GM18873 (cell line): Measurements from ENCODE around the gene NOX4.

Source experiments
- ATAC-seq: cut with Tn5 transposase; IDR thresholded peaks from one replicate; pipeline ENCODE4 v1.9.1; 2021; ENCODE audit warnings: mild to moderate bottlenecking, moderate library complexity, moderate number of reproducible peaks; ENCODE audit not compliant: unreplicated experiment, low FRiP score

NOX4 gene

DNA sequence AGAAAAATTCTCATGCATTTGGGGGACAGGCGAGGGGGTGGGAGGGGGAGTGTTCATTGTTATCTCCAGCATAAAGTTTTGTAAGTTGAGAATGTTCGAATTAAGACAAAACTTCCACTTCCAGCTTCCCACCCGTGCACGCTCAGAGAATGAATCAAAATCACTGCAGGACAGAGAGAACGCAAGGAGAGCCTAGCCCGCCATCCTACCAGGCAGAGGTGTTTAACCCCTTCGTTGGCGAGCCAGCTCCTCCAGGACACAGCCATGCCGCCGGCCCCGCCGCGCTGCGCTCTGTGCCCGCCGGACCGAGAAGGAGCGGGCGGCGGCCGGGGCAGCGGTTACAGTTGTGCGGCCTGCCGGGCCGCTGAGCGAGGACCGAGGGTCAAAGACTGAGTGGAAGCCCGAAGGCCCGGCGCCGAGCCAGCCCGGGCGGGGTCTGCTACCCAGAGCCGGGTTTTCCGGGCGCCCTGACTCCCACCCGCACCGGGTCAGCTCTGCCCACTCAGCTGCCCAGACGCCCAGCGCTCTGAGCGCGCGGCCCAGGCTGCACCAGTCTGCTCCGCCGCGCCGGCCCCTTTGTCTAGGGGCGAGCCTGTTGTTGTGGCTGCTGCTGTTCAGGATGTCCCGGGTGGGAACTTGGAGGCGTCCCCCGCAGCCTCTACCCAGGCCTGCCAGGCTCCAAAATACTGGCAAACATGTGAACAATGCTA, at the start of gene NOX4:
NOX4 (minus strand) TSS at position 395 of the 710 bp plus-strand sequence; CDS start at position 266, 129 bp downstream.
- no peak for ATAC-seq

DNA sequence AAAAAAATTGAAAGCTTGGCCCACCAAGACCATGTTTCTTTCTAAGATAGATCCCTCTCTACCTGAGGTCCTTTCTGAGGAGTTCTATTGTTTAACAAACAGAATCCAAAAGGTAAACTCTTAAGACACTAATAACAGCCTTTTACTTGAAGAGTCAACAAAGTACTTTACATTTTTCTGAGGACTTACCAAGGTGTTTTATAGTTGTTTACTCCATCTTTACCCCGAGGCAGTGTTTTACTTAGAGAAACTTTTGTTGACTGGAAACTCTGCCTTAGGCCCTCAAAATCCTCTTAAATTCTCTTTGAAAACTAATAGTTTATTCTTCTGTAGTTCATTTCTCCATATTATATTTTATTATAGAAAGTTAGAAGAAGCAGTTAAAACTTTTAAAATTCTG, 49.7 kb upstream of the NOX4 start:
- no peak for ATAC-seq

DNA sequence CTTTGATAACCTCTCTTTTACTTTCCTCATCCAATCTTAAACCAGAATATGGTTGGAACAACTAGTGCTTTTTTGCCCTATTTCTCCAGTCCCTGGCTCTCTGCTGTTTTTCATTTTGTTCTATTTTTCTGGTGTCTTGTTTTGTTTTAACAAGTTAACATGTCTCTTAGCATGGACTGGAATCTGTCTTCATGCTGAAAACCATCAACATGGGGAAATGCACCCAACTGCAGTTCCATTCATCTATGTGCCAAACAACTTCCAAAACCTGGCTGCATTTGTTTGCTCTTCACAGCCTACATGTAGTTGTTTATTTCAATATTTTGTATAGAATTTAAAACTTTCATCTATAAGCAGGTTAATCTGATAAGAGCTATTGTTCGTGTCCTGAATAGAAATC, 46.8 kb upstream of the NOX4 start:
- ATAC-seq, result no peak

DNA sequence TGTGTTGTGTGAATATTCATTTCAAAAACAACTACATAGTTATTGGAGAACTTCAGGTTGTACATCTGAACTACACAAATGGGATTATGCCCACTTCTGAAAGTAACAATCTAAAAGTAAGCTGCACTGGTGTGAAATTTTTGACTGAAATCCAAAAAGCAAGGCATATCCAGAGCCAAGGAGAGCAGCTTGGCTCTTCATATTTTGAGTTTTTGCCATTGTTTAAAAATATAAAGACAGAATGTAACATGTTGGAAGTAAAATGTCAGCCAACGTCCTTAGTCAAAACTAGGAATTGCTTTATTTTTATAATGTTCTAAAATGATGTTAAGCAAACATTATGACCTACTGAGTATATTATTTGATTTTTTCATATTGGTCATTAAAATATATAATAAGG, 45.8 kb upstream of the NOX4 start:
- no peak for ATAC-seq

DNA sequence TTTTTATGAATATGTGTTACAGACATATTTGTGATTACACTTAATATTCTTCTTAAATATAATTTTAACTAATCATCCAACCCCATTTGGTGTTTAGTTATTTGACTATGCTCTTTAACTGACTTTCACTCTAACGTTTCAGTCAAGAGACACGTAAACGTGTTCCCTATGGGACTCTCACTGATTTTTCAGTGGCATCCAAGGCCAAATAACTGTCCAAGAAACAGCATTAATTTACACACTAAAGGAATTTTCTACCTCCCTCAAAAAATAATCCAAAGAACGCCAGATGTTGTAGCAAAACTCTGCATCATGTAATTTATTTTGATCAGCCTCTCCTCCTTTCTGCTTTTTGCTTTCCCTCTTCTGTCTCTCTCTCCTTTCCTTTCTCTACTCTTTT, 44.0 kb upstream of the NOX4 start:
- no peak for ATAC-seq

DNA sequence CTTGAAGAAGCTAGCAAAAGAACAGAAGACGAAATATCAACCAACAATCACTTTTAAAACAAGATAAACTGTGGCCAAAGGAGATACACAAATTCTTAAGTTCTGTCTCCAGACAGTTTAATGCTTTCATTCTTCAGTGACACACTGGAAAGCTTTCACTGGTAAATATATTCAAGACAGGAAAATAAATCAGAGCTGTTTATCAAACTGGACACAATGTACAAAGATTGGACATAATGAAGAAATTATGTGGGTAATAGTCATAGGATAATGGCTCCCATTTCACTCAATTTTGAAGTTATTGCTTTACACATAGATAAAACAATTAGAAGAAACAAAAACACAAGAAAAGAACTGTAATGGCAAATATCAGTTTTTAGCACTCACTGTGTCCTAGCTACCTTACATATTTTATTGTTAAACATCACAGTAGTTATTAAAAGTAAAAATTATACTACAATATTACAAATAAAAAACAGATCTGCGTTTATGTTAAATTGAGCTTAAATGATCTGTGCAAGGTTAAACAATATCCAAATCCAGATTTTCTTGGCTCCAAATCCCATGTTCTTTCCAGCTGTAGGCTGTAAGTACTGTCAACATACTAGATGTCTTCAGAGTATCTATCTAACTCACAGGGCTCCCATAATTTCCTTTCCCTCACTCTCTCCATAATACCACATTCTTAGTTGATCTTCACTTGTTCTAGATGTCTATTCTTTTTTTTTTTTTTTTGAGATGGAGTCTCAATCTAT, 38.6 kb upstream of the NOX4 start:
- no peak for ATAC-seq

DNA sequence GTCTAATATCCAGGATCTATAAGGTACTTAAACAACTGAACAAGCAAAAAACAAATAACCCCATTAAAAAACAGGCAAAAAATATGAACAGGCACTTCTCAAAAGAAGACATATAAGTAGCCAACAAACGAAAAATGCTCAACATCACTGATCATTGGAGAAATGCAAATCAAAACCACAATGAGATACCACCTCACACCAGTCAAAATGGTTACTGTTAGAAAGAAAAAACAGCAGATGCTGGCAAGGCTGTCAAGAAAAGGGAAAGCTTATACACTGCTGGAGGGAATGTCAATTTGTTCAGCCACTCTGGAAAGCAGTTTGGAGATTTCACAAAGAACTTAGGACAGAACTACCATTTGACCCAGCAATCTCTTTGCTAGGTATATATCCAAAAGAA, 30.6 kb upstream of the NOX4 start:
- no peak for ATAC-seq

DNA sequence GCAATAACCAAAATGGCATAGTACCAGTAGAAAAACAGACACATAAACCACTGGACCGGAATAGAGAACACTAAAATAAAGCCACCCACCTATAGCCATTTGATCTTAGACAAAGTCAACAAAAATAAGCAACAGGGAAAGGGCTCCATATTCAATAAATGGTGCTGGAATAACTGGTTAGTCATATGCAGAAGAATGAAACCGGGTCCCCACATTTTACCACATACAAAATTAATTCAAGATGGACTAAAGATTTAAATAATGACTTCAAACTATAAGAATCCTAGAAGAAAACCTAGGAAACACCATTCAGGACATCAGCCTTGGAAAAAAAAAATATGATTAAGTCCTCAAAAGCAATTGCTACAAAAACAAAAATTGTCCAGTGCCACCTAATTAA, 30.1 kb upstream of the NOX4 start:
- no peak for ATAC-seq

DNA sequence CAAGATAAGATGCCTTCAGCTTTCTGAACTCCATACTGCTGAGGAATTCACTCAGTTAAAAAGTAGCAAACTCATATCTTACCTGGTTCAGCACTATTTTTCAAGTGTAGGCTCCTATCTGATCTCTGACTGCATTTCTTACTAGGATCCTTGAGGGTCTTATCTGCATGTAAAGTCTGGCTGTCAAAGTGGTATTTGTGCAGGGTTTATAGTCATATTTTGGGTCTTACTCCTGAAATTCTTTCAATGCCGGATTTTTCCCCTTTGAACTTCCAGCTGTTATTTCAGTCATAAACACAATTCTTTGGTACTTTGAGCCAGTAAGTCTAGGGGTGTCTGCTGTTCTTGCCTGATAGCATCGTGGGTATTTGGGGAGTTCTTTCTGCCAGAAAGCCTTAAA, 25.3 kb upstream of the NOX4 start:
- no peak for ATAC-seq

DNA sequence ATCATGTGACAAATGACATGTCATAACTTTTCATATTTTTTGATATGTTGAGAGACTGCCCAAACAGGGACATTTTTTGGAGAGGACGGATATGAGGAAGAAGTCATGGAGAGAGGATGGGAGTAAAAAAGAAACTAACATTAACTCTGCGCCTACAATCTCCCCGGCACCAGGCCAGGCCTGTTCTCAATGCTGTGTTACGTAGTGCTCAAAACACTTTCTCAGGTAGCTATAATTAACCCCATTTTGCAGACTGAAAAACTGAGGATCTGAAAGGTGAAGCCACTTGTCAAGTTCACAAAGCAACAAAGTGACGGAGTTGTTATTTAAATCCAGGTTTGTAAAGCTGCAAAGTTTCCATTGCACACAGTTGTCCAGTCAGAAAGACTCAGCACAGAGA, 17.4 kb upstream of the NOX4 start:
- no peak for ATAC-seq

DNA sequence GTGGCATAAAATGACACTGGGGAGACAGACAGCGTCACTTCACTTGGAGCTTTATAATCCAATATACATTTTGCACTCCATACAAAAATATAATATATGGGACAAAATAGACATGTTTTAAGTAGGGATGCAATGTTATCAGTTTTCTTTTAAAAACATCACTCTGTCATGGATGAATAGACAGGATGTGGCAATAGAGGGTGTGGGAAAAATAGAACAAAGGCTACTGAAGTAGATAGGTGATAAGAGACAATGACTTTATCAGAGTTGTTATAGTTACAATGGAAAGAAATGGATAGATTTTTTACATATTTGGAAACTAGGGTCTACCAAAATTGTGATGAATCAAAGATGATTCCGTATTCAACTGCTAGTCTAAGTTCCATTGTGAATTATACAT, 13.1 kb upstream of the NOX4 start:
- no peak for ATAC-seq

DNA sequence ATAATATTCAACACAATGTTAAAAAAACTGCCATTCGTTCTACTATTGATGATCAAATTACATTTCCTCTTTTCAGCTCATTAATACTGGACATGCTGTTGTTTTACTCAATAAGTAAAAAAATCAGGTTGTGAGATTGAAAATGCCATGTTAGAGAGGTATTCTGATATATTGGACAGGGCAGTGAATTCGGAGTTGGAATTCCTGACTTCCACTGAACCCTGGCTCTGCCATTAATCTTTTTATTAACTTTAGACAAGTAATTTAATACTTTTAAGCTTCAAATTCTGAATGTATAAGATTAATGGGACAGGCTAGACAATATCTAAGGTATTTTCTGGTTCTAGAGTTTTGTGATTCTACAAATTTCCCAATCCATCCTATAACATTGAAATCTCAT, 12.2 kb upstream of the NOX4 start:
- ATAC-seq, result no peak

DNA sequence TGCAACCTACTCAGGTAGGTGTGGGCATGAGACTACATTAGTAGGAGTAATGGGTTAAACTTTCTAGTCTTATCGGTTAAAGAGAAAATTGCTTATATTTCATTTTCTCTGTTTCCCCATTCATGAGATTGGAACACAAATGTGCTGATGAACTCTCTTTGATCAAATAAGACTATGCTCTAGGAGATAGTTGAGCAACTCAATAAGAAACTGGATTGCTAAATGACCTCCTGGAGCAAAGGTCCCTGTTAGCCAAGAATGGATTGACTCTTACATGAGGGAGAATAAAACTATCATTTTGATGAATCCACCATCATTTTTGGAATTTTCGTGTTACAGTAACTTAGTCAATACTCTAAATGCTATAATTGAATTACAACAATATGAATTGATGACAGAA, 11.1 kb upstream of the NOX4 start:
- no peak for ATAC-seq

DNA sequence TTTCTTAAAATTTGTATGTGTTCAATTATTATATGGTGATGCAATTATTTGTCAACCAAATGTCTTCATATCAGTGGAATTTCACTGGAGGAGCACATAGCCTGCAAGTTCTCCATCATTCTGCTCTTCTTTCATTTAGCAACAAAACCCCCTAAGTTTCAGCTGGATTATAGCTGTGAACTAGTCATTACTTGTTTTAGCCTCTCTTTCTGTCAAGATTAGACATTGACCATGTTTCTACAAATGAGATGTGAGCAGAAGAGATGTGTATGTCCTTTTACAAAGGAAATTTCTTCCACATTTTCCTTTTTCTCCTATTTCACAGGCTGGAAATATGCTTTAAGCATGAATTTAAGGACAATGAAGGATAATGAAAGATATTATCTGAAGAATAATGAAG, 9.2 kb upstream of the NOX4 start:
- ATAC-seq, result no peak

DNA sequence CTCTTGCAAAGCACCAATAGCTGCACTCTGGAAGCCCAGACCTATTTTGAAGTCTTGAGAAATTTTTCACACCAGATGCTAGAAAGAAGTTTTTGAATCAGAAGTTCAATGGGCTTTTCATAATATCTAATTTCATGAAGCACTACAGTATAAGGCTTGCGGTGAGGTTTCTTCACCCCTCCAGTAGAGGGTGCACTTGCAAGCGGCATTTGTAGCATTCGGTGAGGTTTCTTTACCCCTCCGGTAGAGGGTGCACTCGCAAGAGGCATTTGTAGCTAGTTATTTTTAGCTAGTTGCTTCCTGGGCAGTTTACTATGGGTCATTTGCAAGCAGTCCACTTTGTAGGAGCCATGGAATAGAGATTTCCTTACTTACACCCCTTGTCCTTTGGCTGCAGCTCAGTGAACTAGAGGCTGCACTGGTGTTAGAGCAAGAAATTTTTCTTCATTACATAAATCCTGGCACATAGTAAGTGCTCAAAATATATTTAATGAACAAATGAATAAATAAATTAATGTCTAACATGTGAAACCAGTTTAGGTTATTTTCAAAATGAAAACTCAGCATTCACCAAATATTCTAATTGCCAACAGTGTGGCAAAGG, 7.8 kb upstream of the NOX4 start:
- no peak for ATAC-seq

DNA sequence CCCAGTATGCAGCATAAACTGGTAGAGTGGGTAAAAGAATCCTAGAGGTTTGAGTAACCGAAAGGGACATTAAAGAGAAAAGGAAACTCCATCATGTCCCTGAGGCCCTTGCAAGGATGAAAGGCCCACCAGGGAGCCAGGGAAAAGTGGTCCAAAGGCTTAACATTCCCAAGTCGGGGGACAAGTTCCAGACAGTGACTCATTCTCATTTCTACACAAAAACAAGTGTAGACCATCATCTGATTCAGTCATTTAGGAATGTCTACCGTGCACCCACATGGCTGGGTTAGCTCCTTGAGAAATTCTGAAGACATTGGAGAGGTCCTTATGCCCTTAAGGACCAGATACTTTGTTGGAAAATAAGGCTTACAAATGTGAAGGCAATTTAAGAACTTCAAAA, 4.8 kb upstream of the NOX4 start:
- ATAC-seq, result no peak

DNA sequence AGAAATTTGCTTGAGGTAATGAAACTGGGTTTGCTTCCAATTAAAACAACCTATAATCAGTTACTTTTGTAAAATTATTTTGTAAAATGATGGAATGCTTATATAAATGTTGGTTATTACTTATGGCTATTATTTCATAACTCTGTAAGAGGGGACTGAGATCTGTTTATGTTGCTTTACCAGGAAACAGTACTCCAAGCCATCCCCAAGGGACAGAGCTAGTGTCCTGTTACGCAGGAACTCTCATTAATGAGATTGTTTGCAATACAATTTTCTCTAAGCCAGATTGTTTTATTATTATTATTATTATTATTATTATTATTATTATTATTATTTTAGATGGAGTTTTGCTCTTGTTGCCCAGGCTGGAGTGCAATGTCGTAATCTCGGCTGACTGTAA, 2.3 kb upstream of the NOX4 start:
- ATAC-seq, result no peak

DNA sequence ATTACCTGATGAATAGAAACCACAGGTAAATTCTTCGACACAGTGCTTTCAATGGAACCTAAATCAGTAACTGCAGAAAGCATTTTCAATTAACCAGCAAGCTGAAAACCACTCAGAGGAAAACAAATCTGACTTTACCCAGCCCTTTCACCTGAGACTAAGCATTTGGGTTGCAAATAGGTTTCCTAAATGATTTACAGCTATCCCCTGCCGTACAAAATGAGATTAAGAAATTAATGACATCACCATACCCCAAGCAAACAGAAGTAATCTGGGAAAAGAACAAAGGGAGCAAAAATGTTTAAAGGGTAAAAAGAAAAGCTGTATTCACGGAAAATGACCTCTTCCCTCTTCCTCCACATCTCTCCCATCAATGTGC, 584 bp downstream of the NOX4 start:
- no peak for ATAC-seq

DNA sequence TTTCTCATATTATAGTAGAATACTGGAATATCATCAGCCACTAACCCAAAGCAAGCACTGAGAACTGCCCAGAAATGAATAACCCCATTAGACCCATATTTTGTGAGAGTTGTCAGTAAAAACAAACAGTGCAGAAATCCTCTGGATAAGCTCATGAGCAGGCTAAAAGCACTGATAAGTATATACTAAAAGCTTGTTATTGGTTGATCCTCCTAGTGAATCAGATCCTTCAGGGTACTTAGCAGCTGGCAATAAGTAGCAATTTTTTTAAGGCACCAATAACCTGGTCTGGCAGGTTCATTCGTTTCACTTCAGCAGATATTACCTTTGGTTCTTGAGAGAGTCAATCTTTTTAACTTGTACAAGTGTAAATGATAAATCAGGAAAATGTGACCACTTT, 1.2 kb downstream of the NOX4 start:
- no peak for ATAC-seq

DNA sequence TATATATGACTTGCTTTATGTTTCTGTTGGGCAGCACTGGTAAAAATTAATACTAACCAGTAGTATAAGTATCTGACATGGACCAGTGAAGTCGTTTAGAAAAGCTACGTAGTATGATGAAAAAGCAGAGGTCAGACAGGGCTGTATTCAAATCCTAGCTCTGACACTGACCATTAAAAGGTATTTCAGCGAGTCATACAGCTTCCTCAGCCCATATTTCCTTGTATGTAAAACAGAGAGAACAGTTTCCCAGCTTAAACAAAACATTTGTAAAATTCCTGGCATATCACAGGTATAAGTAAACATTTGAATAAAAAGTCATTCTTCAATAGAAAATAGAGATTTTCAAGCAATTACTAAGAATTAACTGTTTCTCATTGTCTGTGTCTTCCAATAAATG, 4.2 kb downstream of the NOX4 start:
- no peak for ATAC-seq

DNA sequence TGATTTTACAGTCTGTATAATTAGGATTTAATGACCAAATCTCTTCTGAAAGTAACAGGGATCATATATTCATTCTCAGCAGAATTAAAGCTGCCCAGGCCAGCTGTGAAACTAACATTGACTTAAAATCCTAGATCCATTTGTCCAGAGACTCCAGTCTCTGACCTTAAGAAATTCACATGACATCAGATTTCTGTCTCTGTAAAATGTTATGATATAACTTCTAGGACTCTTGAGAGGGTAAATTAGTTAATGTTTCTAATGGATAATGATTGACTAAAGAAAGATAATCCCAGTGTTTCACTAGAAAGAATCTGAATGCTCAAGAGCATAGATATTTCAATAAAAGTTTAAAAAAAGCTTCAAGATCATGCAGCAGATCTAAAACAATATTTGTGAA, 6.3 kb downstream of the NOX4 start:
- ATAC-seq, result no peak

DNA sequence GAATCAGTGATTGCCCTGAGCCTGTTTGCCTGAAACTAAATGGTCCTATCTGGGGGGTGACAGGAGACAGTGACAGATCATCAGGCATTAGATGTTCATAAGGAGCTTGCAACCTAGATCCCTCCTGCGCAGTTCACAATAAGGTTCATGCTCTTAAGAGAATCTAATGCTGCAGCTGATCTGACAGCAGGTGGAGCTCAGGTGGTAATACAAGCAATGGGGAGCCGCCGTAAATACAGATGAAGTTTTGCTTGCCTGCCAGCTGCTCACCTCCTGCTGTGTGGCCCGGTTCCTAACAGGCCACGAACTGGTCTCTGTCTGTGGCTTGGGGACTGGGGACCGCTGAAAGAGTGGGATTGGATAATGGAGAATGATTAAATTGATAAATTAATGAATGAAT, 14.0 kb downstream of the NOX4 start:
- no peak for ATAC-seq
